ENCODE measurements around the gene CCT6A.
"Not testable (repeated sequence)": the region's sequence is repeated elsewhere in the genome, so short reads cannot be mapped to it uniquely, and the experiment has no call there.

The CCT6A gene

DNA sequence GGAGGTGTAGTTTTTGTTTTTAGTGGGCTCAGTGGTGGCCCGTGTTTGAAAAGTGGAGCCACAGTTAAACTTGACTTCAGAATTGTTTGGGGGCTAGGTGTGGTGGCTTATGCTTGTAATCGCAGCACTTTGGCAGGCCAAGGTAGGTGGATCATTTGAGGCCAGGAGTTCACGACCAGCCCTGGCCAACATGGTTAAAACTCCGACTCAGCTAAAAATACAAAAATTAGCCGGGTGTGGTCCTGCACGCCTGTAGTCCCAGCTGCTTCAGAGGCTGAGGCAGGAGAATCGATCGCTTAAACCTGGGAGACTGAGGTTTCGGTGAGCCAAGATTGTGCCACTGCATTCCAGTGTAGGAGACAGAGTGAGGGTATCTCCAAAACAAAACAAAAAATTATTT lies 1.8 kb downstream of the CCT6A start:
- no peak for DNase-seq

DNA sequence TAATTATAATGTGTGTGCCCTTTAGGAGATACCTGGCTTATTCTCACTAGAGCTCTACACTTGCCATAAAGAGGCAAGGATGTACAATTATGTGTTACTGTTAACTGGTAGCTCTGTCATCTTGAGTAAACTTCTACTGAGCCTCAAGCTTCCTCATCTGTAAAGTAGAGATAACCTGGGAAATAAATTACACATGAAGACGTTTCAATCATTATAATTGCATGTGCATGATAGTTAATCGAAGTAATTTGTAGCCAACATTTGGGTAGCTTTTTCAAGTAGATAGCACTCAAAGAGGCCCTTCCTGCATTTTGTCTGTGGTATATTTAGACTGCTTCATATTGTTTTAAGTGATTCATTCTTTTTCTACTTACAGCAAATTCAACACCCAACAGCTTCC lies 2.4 kb downstream of the CCT6A start:
- DNase-seq = no peak

DNA sequence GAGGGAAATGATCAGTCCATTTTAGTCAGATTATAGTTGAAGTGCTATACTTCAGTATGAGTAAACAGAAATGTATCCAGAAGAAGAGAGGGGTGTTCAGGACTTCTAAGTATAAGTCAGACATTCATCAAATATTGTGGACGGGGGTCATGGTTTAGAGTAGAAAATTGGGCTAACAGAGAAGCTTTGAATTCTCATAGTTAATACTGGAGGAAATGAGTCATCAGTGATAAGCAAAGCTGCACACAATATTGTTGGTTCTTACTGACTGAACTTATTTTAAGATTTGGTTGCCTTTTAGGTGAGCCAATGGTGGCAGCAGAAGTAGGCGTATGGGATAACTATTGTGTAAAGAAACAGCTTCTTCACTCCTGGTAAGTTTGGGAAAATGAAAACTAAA lies 10.8 kb downstream of the CCT6A start:
- DNase-seq = no peak

DNA sequence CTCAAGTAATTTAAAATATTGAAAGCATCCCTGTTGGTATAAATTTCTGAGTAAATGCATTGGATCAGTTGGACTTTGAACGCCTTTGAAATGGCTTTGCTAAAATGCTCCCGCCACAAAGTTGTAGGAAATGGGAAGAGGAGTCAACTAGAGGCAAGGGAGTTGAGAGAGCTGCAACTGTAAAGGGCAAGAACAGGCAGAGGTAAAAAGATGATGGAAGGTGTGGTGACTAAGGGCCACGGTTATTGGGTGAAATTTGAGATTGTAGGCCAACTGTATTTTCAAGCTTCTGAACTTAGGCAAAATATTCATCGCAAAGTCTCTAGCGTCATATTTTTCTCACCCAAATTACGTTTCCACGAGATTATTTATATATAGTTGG lies 11.9 kb downstream of the CCT6A start:
- no peak for DNase-seq

DNA sequence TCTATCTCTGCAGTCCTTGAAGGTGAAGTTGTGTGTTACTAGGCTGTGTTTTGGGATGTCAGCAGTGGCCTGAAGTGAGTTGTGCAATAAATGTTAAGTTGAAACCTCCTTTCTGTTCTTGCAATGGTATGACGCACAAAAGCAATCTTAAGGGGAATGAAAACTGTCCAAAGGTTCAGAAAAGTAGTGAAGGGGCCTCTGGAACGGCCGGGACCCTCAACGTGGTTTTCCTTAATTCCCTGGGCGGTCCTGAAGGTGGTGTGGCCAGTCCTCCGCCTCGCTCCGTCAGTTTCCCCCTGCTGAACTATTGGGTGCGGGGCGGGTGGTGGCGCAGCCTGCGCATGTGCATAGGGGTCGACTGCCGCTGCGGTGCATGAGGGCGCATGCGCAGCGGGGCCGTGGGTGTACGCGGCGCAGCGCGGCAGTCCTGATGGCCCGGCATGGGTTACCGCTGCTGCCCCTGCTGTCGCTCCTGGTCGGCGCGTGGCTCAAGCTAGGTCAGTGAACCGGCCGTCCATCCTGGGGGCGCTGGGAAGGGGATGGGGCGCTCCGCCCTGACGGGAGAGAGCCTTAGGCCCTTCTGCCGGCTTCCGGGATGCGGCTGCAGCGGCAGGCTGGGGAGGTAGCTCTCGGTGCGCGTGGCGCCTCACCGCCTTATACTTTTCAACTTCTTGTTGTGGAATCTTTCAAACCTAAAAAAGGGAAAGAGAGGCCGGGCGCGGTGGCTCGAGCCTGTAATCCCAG lies 12.5 kb downstream of the CCT6A start, which contains the start of gene SUMF2:
Gene SUMF2 (plus strand): TSS at position 405 of the 744 bp plus-strand sequence. CDS start 26 bp downstream, at position 431.
- DNase-seq = peak; percentile 90

DNA sequence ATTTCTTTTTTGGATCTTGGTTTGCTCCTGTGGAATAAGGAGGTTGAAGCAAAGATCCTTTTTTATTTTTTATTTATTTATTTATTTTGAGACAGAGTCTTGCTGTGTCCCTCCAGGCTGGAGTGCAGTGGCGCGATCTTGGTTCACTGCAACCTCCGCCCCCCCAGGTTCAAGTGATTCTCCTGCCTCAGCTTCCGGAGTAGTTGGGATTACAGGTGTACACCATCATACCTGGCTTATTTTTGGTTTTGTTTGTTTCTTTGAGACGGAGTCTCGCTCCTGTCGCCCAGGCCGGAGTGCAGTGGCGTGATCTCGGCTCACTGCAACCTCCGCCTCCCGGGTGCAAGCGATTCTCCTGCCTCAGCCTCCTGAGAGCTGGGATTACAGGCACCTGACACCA lies 14.8 kb downstream of the CCT6A start:
- not testable (repeated sequence) for DNase-seq

DNA sequence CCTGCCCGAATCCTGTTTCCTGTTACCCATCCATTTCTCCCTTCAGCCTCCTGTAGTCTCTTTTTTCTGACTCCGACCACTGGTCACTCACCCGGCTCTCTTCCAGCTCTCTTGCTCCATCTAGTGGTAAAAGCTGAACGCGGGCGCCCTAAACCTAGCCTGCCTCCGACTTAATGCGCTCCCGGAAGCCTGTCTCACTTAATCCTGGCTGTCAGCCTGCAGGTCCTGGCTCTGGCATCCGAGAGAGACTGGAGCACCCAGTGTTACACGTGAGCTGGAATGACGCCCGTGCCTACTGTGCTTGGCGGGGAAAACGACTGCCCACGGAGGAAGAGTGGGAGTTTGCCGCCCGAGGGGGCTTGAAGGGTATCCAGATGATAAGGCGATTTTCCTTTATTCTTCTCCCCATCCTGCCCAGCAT lies 22.8 kb downstream of the CCT6A start:
- DNase-seq = peak; percentile 61

DNA sequence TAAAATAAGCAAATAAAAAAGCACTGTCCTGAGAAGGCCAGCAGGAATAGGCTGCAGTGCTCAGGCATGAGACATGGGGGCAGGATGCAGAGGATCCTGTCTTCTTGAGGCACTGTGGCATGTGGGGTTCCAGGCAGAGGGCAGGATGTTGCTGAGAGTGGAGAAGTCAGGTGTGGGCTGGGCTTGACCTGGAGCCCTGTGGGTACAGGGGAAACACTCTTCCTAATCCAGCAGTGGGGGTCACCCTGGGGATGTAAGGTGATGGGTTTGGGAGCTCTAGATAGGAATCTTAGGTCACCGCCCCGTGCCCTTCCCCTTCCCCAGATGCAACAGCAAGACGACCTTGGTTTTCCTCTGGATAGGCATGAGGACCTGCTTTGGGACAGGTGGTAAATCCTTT lies 26.1 kb downstream of the CCT6A start:
- DNase-seq = no peak

DNA sequence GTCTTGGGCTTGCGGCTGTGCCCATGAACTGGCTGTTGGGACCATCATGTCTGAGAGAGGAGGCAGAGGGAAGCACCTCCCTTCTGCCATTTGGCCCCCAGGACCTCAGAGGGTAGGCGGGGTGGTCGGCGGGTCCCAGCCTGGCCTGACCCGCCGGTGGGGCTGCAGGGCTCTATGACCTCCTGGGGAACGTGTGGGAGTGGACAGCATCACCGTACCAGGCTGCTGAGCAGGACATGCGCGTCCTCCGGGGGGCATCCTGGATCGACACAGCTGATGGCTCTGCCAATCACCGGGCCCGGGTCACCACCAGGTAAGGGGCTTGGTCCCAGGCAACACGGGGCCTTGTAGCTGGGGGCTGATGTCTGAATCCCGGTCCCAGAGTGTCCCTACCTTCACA lies 26.6 kb downstream of the CCT6A start:
- no peak for DNase-seq

DNA sequence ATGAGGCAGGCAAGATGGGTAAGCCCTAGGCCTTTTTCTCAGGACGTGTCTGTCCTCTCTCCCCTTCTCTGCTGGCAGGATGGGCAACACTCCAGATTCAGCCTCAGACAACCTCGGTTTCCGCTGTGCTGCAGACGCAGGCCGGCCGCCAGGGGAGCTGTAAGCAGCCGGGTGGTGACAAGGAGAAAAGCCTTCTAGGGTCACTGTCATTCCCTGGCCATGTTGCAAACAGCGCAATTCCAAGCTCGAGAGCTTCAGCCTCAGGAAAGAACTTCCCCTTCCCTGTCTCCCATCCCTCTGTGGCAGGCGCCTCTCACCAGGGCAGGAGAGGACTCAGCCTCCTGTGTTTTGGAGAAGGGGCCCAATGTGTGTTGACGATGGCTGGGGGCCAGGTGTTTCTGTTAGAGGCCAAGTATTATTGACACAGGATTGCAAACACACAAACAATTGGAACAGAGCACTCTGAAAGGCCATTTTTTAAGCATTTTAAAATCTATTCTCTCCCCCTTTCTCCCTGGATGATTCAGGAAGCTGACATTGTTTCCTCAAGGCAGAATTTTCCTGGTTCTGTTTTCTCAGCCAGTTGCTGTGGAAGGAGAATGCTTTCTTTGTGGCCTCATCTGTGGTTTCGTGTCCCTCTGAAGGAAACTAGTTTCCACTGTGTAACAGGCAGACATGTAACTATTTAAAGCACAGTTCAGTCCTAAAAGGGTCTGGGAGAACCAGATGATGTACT lies 28.1 kb downstream of the CCT6A start:
- DNase-seq = no peak

DNA sequence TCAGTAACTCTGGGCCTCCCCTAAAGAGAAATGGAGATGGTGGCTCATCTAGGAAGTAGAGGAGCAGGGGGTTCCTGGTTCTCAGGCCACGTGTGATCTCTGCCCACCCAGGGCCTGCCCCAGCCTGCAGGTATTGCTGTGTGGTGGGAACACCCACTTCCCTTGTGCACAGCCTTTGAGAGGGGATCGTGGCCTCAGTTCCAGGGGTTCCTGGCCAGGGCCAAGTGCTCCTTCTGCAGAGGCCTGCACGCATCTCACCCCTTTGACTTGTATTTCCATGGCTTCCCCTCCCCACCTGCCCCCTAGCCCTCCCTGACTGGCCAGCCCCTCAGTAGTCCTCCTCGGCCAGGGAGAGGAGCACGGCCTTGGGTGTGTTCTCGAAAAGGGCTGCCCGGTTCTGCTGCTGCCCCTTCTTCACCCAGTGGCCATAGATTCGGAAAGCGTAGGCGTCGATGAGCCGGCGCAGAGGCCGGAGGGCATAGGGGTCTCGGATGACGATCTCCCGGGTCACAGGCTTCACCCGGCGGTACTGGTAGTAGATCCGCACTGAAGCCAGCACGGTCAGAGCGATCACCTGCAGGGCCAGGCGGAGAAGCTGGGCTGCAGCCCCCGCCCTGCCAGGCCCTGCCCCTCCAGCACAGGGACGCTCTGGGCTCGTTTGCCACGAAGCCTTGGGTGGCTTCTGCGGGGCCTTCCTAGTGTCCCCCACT lies 29.3 kb downstream of the CCT6A start:
- not testable (repeated sequence) for DNase-seq

DNA sequence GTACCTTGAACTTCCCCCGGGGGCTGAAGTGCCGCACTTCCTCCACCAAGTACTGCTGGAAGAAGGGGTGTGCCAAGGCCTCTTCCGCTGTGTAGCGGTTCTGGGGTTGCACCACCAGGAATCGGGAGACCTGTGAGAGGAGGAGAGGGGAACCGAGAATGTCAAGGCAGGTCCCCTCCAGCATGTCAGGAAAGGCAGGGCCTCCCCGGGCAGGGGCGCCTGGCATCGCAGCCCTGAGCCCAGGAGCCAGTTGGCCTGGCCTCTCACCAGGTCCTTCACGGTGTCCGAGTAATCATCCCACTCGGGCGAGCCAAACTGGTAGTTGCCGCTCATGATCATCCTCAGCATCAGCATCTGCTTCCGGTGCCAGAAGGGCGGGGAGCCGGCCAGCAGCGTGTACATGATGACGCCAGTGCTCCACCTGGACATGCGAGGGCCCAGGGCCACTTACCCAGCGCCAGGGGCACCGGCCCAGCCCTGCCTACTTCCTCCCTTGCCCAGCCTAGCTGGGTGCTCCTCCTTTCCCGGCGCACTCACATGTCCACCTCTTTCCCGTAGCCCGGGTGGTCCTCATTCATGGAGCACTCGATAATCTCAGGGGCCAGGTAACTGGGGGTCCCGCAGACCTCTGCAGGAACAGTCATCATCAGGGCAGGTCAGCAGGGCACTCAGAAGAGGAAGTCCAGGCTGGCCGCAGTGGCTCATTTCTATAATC lies 30.2 kb downstream of the CCT6A start:
- no peak for DNase-seq

DNA sequence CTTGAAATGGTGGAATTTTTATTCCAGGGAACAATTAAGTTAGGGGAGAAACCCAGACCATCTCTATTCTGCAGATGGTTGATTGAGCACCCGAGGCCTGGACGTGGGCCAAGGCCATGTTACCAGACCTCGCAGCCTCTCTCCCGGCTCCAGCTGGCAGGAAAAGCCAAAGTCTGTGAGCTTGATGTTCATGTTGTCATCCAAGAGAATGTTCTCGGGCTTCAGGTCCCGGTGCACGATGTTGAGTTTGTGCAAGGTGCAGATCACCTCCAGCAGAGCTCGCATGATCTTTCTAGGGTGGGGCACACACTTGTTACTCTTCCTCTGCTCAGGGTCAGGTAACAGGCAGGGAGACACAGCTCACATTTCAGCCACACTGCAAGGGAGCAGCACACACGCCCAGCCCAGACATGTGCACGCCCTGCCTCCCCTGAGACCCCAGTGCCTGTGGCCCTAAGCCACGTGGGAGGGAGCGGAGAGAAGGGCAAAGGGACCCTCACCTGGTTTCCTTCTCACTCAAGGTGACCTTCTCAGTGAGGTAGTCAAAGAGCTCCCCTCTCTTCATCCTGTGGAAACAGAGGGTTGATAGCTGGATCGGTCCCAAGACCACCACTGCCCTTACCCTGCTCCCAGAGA lies 31.7 kb downstream of the CCT6A start:
- DNase-seq = no peak

DNA sequence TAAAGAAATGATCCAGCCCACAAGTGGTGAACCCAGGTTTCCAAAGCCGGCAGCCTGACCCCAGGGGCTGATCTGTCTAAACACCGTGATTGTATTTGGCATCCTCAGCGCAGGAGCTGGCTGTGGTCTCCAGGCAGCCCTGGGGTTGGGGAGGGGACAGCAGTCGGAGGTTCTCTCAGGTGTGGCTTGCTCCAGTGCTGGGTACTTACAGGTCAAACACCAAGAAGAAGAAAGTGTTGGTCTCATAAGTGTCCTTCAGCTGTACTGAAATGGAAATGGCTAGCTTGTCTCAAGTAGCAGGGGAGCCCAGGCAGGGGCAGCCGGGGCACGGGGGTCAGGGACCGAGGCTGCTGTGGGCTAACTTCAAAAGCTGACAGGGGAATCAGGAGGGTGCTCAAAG lies 35.2 kb downstream of the CCT6A start:
- no peak for DNase-seq

DNA sequence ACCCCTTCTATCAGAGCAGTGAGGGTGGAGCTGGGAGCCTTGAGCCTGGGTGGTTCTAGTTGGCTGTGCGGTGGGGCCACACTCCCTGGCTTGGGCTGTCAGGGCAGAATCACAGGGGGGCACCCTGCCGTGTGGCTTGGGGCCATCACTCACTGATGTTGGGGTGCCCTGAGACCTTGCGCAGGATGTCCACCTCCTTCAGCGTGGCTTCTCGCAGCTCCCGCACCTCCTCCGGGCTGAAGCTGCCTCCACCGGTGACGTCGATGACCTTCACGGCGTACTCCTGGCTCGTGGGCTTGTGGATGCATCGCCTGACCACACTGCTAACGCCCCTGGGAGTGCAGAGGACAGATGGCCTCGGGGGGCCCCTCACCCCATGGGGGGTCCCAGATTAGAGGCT lies 35.9 kb downstream of the CCT6A start:
- no peak for DNase-seq

DNA sequence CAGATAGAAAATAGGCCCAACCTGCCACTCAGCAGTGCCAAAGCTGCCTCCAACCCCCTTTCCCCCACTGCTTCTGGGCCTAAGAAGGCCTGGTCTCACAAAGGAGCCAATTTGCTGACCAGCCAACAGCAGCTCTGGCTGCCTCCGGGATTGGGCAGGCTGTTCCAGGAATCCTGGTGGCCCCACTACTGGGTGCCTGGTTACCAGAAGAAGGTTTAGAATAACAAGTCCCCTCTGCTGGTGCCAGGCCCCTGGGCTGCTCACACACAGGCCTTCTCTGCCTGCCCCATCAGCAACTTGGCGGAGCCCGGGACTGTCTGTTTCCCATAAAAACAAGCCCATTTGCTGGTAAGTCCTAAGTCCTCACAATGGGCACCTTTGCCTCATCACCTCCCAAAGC lies 40.0 kb downstream of the CCT6A start:
- no peak for DNase-seq

DNA sequence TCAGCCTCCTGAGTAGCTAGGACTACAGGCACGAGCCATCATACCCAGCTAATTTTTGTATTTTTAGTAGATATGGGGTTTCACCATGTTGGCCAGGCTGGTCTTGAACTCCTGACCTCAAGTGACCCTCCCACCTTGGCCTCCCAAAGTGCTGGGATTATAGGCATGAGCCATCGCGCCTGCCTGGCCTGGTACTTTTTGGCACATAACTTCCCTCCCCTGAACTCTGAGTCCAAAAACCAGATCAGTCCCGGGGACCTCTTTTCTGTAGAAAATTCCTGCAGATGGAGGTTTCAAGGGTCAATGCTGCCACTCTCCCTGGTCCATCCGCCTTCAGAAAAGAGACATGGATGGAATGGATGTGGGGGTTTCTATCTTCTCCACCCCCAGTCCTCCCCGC lies 40.8 kb downstream of the CCT6A start:
- not testable (repeated sequence) for DNase-seq

DNA sequence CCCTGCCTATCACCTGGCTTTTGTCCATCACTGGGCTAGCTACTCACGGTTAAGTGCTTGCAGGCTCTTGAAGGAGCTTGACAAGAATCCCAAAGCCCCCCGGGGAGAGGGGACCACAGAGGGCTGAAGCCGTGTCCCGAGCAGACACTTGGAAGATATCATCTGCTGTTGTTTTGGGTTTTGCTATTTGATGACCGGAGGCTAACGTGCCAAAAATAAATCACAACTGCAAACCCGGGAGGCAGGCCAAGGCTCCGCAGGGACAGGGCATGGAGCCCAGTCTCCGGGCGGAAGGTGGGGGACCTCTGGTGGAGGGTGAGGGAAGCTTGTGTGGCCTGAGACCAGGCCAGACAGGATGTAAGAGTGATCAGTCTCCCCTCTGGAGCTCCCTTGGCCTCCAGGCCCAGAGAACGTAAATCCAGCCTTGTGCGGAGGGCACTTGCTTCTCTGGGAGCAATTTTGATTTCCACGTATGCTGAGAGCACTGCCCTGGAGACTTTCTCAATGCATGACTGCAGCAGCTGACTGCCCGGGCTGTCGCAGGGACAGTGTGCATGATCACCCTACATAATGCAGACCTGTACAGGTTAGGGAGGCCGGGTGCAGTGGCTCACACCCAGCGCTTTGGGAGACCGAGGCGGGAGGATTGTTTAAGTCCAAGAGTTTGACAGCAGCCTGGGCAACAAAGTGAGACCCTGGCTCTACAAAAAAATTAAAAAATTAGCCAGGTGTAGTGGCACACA lies 41.4 kb downstream of the CCT6A start, which contains the start of gene PHKG1:
Gene PHKG1 (minus strand): TSS at position 164 of the 743 bp plus-strand sequence. CDS start 4,011 bp downstream, outside the sequence.
- no peak for DNase-seq

DNA sequence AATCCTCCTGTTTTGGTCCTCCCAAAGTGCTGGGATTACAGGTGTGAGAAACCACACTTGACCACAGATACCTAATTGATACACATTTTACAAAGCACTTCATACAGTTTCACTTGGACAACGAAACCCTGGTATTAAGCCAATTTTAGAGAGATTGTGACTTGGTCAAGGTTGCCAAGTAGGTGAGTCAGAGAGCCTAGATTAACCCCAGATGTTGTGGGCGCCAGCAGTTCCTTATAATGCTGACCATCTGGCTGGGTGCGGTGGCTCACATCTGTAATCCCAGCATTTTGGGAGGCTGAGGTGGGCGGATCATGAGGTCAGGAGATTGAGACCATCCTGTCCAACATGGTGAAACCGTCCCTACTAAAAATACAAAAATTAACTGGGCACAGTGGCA lies 46.1 kb downstream of the CCT6A start:
- no peak for DNase-seq

DNA sequence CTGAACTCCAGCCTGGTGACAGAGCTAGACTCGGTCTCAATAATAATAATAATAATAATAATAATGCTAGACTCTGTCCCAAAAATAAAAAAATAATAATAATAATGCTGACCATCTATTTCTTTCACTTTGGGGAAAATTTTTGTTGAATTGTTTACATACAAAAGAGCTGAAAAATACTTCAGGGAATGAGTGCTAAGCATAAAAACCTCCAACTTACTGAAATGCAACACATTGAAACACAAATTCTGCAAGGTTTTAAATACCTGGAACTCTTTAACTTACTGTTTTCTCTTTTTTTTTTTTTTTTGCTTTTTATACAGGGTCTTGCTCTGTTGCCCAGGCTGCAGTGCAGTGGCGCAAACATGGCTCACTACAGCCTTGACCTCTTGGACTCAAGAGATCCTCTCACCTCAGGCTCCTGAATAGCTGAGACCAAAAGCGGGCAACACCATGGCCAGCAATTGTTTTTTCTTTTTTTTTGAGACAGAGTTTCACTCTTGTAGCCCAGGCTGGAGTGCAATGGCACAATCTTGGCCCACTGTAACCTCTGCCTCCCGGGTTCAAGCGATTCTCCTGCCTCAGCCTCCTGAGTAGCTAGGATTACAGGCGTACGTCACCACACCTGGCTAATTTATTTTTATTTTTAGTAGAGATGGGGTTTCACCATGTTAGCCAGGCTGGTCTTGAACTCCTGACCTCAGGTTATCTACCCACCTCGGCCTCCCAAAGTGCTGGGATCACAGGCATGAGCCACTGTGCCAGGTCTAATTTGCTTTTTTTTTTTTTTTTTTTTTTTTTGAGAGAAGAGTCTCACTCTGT lies 46.8 kb downstream of the CCT6A start:
- not testable (repeated sequence) for DNase-seq

DNA sequence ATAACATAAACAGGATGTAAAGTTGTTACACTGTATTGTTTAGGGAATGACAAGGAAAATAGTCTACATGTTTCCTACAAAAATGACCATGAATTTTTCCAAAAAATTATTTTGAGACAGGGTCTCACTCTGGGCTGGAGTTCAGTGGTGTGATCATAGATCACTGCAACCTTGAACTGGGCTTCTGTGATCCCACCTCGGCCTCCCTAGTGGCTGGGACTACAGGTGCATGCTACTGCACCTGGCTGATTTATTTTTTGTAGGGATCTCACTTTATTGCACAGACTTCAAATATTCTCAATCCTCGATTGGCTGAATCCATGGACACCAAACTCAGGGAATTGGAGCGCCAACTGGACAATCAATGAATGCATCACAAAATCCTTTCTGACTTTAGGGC lies 48.1 kb downstream of the CCT6A start:
- DNase-seq = no peak
